NCI-H446 (cell line): Measurements from ENCODE around the gene LTC4S.

Experiments
- DNase-seq, 2 experiments: peaks; one replicate each; lab custom pipeline; 2025; lab: John Stamatoyannopoulos, UW

The LTC4S gene

DNA sequence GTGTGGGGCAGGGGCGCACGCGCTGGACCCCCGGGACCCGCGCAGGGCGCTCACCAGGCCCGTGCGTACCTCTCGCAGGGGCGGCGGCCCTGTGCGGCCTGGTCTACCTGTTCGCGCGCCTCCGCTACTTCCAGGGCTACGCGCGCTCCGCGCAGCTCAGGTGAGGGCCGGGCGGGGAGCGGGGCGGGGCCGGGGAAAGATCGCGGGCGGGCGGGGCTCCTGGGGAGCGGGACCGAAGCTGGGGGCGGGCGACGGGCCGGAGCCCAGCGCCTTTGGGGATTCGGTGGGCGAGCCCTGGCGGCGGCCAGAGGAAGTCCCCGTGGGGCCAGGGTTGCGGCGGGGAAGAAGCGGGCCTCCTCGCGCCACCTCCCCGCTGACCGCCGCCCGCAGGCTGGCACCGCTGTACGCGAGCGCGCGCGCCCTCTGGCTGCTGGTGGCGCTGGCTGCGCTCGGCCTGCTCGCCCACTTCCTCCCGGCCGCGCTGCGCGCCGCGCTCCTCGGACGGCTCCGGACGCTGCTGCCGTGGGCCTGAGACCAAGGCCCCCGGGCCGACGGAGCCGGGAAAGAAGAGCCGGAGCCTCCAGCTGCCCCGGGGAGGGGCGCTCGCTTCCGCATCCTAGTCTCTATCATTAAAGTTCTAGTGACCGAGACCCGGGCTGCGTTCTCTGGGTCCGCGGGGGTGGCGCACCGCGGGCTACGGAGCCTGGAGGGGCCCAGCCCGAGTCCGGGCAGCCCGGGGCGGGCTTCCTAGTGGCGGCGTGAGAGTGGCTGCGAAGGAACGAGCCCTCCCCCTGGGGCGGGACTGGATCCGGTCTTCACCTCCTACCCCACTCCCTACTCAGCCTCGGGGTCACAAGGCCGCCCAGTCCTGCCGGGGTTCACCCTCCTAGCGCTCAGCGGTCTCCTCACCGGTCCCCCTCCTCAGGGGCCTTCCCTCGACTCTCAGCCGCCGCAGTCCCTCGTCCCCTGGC lies 2.4 kb downstream of the LTC4S start:
- peak in 1 of 2 experiments; percentile 71 for DNase-seq

DNA sequence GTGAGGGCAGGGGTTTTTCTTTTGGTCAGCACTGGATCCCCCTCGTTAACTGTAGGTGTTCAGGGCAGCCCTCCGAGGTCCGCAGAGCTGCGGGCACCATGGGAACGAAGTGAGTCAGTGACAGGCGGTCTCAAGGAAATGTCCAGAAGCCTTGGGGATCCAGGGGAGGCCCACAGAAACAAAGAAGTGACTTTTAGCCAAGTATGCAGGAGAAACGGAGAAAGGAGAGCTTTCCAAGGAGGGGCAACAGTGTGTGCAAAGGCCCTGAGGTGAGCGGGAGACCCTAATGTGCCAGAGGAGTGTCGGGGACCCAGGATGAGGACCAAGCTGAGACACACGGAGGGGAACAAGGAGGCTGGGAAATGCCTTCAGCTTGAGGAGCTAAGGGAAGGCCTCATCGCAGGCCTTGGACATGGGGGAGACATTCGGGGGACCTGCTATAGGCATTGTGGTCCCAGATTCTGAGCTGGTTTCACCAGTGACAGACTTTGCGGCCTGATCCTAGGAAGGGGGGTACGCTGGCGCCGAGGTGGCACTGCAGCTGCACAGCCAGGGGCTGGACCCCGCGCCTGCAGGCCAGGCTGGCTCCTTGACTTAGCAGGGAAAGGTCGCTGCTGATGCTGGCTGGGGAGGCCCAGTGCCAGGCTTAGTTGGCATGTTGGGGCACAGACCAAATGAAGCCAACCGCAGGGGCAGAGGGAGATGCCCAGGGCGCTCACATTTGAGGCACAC lies 3.3 kb downstream of the LTC4S start:
- no peak for DNase-seq

DNA sequence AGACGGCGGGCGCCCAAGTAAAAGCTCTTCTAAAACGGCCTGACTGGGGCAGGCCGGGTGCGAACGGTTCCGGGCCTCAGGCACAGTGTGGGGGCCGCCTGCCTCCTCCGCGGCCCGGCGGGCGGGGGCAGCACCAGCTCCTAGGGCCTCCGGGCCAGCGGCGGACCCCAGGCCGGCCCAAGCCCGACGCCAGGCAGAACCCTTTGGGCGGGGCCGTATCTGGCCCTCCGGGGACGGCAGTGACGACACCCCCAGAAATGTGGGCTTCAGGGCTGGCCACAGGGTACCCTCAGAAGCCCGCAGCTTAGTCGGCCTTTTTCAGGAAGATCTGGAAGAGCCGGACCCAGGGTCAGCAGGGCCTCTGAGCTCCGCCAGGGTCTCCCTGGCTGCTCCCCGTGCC lies 4.0 kb downstream of the LTC4S start:
- no peak for DNase-seq

DNA sequence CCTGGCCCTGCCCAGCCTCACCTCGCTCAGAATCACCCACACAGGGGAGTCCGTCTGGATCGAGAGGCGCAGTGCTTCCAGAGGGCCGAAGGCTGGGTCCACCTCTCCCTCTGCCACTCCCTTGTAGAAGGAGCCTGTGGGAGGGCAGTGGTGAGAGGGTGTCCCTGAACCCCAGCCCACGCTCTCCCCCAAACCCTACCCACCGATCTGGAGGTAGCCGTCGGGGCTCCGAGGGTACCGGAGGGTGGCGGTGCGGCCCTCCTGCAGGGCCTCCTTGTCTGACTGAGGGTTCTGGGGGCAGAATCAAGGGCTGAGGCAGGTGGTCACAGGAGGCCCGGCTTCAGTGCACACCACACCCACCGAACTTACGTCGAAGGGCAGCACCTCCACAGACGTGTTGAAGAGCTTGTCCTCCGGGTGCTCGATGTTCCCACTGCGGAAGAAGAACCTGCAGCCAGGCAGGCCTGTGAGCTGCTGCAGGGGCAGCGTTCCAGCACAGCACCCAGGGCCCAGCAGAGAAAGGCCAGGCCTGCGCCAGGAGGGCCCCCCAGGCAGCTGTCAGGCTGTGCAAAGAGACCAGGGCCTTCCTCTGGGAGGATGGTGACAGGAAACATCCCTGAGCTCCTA lies 4.5 kb downstream of the LTC4S start:
- DNase-seq: no peak

DNA sequence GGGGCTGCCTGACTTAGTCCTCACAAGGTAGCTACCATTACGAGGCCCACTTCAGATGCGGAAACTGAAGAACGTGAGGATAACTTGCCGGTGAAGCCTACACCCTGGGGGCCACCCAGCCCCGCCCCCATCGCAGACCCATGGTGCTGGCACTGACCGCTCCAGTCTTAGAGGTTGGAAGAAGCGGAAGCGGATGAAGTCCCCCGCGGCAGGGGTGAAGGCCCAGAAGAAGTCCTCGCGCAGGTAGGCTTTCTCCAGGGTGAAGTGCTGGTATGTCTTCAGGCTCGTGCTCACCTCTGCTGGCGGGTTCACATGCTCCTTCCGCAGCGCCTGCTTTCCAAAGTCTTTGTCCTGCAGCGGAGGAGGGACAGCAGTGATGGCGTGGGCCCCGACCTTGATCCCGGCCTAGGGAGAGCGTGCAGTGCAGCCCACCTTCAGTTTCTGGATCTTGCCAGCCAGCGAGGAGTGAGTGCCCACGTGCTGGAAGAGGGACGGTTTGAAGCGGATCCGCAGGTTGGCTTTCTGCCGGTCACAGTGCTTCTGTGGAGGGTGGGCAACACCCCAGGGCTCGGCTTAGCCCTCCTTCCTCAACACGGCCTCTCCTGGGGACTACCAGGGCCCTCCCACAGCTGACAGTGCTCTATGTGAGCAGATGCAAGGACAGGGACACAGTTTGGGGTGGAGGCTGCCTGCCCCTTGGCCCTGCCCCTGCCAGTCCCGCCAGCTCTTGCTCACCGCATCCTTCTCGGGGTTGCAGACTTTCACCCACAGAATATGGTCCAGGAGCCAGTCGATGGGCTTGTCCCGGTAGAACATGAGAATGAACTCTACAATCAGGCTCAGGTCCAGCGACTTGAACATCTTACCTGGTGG lies 5.2 kb downstream of the LTC4S start:
- DNase-seq: no peak

DNA sequence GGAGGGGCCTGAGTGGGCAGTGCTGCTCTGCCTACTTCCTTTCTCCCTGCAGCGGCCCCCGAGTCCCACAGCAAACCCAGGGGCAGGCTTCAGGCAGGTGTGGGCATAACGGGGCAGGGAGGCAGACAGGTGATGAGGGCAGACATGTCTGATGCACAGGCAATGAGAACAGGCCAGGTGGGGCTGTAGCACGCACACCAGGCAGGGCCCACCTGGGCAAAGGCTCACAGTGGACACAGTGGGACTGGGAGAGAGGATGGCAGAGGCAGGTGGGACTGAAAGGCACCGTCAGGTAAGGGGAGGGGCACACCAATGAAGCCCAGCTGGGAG lies 5.8 kb downstream of the LTC4S start:
- DNase-seq: no peak

DNA sequence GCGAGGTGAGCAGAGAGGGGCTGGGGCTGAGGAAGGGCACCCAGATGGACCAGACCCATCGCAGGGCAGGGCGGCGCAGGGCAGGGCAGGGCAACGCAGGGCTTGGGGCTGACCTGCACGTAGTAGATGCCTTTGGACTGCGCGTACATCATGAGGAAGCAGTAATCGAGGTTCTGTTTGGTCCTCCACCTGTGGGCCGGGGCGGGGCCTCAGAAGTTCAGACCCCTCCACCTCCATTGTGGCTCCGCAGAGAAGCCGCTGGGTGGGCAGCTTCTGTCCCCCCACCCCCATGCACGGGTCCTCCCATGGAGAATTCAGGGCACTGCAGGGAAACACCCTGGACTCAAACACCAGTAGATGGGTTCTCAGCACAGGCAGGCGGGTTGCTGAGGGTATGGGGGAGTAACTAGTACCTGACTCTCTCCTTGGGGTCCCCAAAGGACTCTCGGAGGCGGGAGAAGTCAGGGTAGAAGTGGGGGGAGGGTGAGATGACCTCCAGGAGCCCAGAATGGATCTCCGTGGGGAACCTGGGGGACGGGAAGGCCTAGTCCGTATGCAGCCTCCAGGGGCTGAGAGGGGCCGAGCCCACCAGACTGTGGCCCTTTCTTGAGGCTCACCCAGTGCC lies 6.4 kb downstream of the LTC4S start:
- no peak for DNase-seq

DNA sequence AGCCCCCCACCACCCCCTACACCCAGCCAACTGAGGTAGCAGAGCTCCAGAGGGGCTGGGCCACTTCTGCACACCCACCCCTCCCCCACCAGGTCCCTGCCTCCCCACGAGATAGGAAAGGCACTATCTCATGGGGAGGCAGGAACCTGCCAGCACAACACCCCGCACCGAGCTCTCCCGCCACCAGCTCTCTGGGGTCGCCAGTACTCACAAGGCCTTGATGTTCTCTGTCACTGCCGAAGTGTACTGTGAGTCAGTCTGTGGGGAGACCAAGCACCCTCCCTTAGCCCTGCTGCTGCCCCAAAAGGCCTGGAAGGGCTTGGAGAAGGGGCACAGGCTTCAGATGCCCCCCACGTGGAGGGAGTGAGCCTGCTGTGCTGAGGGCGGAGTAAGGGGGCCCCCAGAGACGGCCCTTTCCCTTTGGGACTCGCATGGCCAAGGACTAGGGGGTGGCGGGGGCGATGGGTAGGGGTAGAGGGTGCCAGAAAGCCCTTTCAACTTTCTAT lies 7.0 kb downstream of the LTC4S start:
- DNase-seq: no peak

DNA sequence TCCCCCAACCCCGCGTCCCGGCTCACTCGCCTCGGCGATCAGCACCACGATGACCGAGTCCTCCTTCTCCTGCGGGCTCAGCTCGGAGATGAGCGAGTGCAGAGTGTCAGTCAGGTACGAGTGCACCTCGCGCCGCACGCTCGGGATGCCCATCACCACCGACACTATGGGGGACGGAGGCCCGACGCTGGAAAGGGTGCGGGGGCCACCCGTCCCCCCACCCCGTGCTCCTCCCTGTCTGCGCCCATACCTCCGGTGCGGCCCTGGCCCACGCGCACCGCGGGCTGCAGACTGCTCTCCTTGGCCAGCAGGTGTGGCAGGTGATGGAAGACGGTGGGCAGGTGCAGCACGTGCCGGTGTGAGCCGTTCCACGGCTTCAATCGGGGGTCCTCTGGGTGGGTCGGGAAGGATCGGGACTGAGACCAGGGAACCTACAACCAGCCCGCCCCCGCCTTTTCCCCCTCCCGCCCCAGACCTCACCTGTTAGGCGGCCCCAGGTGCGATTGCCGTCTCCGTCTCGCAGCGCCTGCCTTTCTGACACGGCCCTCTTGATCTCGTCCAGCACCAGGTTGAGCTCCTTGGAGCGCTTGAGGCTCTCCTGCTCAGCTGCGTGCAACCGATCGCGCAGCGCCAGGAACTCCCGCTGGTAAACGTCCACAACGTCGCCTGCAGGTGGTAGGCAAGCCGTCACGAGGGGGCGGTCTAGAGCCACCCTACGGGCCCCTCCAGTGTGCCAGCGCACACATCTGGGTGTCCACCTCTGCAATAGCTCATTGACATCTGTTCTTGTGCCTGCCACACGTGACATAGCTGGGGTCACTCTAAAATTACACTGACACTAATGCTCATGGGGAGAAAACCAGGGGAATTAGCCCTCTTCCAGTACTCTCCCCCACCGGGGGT lies 7.8 kb downstream of the LTC4S start:
- DNase-seq: no peak

DNA sequence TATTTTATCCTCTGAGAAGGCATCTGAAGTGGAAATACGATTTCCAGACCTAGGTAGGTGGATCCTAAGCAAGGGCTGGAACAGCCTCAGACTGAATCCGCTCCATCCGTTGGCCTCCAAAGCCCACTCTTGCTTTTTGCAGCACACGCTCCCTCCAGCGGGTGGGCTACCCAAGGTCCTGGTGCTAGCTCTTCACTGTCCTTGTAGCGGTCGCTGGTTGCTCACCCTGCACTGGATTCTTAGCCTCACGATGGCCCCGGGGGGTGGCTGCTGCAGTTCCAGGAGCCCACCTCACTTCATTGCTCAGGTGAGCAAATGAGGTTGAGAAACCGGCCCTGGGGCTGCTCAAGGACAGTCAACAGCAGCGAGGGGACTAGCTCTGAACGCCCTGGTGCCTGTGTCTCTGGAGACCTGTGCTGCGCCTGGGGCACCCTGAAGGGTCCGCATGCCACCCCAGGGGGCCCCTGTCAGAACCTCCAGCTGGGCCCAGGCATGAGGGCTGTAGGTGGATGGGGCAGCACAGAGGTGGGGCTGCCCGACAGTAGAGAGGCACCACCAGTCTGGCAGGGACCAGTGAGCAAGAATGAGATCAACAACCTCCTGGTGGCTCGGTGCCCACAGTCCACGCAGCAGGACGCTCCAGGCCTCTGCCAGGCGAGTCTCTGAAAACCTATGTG lies 8.6 kb downstream of the LTC4S start:
- DNase-seq: no peak

DNA sequence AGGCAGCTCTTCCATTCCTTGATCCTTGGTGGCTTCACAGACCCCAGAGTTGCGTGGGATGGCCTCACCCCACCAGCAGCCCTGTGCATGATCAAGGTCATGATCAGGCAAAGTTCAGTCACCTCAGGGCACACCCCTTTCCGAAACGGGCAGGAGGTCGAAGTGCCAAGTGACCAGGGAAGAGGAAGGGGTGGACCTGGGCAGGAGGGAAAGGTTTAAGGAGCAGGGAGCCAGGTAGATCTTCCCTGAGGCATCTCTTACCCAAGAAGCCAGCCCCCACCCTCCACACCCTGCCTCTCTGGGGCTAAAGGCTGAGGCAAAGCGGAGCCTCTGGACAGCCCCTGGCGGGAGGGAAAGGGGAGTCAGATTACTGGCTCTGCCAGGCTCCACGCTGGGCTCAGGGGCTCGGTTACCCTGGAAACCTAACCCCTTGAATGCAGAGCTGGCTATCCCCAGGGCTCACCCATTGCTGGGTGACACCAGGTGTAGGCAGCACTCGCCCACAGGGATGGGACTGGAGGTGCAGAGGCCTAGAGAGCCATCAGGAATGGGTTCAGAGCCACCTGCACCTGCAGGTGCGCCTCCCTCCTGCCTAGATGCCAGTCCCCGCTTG lies 9.3 kb downstream of the LTC4S start:
- no peak for DNase-seq

DNA sequence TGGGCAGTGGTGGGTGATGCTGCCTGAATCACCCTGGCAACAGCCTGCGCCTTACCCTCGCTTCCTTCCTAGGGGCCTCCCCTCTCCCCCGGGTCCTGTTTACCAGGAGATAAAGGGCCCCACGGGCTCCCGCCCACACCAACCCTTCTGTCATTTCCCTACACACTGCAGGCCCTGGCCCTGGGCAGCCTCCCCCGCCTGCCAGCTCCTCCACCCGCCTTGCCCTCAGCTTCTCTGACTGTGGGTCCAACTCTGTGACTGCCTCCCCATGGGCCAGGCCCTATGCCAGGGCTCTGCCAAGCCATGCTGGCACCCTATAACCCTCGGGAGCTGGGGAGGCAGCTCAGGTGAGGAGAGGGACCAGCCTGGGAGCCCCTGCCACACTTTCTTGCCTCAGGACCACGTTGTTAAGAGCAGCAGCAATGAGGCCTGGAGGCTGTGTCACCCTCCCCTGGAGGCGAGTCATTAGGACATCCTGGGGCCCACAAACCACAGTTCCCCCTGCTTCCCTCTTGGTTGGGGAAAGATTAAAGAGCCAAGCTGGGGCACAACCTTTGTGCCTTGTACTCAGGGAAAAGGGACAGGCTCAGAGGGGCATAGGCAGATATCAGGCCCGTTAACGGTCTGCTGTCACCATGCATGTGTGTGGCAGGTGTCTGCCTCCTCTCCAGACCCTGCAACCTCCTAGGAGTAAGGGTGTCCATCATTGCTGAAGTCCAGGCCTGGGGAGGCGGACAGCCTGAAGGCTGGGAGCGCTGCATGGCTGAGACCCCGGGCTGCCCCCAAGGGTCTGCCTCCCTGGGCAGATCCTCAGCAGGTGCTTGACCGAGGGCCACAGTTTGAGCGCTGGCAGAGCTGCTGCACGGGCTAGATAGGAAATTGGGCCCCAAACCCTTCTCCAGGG lies 10.1 kb downstream of the LTC4S start:
- no peak for DNase-seq

DNA sequence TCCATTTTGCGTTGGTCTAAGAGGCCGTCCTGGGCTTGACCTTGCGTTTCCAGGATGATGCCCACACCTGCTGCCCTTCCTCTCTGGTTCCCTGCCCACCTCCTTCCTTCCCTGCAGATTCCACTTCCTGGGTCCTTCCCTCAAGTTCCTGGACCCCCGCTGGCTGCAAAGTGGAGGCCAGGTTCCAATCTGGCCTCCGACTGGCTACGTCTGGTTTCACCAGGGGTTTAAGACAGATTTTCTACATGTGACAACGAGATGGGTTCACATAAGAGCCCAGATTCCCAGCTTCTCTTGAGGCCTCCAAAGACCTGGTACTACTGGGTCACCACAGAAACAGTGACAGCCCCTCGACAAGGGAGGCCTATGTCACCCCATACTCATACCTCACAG lies 10.8 kb downstream of the LTC4S start:
- no peak for DNase-seq

DNA sequence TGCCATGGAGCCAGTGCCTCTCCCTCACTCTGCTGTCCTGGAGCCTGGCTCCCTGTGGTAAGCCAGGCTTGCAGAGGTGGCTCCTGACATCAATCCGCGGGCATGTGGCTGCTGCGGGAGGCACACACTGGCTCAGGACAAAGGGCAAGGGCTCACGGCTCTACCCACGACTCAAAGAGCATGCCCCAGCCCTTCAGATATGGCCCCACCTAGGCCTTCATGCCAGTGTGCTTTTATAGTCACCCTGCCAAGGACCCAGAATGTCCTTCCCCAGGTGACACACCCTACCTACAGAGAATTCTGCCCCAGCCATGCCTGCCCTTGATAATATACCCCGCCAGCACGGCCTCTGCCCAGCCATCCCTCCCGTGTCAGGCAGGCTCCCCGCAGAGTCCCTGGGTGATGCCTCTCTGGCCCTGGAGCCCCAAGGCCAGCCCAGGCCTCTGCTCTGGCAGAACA lies 11.3 kb downstream of the LTC4S start:
- no peak for DNase-seq

DNA sequence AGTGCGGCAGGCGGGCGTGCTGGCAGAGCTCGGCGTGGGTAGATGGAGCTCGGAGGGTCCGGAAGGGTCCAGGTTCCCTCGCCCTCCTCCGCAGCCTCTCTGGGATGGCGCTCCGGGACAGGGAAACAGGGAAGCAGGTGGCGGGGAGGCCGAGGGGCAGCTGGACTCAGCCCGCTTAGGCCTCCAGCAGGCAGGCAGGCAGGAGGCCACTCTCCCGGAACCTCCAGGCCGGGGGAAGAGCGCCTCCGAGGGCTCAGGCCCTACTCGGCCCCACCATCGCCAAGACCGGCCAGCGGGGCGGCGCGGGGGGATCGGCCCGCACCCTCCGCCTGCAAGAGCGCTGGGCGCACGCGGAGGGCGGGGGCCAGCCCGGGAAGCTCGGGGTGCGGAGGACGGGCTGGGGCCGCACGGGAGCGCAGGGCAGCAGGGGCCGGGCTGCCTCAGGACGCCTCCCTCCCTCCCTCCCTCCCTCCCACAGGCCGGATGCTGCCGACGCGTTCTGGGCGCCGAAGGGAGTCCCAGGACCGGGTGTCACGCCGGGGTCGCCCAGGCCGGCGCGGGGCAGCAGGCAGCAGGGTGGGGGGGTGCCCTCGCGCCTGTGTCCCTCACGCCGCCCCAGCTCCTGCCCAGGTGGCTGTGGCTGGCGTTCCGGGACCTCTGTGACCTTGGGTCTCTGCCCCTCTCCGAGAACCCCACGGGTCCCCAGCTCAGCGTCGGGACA lies 11.9 kb downstream of the LTC4S start:
- no peak for DNase-seq

DNA sequence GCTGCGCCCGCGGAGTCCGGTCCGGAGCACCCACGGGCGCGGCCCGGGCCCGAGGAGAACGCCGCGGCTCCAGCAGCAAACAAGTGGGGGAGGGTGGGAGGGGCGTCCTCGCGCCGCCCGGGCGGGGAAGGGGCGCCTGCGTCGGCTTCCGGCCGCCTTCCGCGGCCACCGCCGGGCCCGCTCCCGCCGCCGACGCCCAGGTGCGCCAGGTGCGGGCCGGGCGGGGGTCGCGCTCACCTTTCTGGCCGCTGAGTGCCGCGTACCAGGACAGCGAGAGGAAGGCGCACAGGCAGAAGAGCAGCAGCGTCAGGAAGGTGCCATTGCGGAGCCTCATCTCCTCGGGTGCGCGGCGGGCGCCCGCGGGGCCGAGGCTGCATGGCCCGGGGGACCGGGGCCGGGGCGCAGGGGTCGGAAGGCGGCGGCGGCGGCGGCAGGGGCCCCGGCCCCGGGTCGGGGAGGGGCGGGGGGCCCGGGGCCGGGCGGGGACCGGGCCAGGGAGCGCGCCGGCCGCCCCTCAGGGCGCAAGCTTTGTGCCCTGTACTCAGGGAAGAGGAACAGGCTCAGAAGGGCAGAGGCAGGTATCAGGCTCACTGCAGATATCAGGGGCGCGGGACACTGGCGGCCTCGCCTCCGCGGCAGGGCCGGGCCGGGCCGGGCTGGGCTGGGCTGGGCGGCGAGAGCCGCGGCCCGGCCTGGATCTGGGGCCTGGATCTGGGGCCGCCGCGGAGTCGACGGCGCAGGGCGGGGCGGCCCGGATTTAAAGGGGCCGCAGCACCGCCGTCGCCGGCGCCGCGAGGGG lies 12.7 kb downstream of the LTC4S start, which contains the start of gene MGAT4B:
MGAT4B (minus strand) TSS at position 617 of the 799 bp plus-strand sequence; CDS start at position 334, 283 bp downstream.
- peak; percentile 13 to 61 for DNase-seq
